Osteoblast (primary cell): ENCODE measurements around the gene CFB. TPM values are rescaled to one million over a fixed set of nuclear protein-coding genes. Genes with fewer than 3 reads are reported as not detected.

Experiments
- DNase-seq: peaks from one replicate; pipeline ENCODE4 v3.0.0; 2011; ENCODE audit warnings: low spot score, mixed read lengths; ENCODE audit not compliant: insufficient read length; ENCODE audit errors: missing footprints
- H2AFZ ChIP-seq: 2 replicates; pipeline ENCODE4 v1.6.0; 2011; ENCODE audit warnings: mild to moderate bottlenecking, low read length
- H3K27ac ChIP-seq: 2 replicates; pipeline ENCODE4 v1.5.1; 2011; ENCODE audit warnings: mild to moderate bottlenecking, low read depth, low read length, moderate library complexity
- H3K27me3 ChIP-seq: 2 replicates; pipeline ENCODE4 v1.6.0; 2012; ENCODE audit warnings: mild to moderate bottlenecking, control low read depth, inconsistent platforms, low read length, moderate library complexity; ENCODE audit not compliant: insufficient read depth
- H3K36me3 ChIP-seq: 2 replicates; pipeline ENCODE4 v1.5.1; 2011; ENCODE audit warnings: mild to moderate bottlenecking, low read length, control low read depth, moderate library complexity; ENCODE audit not compliant: insufficient read depth
- H3K4me1 ChIP-seq: 2 replicates; pipeline ENCODE4 v1.5.1; 2011; ENCODE audit warnings: mild to moderate bottlenecking, low read length, control low read depth, moderate library complexity; ENCODE audit not compliant: insufficient read depth
- H3K4me2 ChIP-seq: 2 replicates; pipeline ENCODE4 v1.6.0; 2011; ENCODE audit warnings: mild to moderate bottlenecking, low read length; ENCODE audit not compliant: insufficient read depth
- H3K4me3 ChIP-seq: fragments of 200-600 bp; sonication (generic); 3 replicates; pipeline ENCODE4 v1.5.1; 2012; ENCODE audit warnings: mild to moderate bottlenecking, low read length, inconsistent platforms; ENCODE audit not compliant: insufficient read depth
- H3K79me2 ChIP-seq: 2 replicates; pipeline ENCODE4 v1.6.0; 2012; ENCODE audit warnings: mild to moderate bottlenecking, low read length, control low read depth, inconsistent platforms; ENCODE audit not compliant: insufficient read depth
- H3K9me3 ChIP-seq: 2 replicates; pipeline ENCODE4 v1.5.1; 2011; ENCODE audit warnings: low read depth, low read length, control low read depth
- H4K20me1 ChIP-seq: 2 replicates; pipeline ENCODE4 v1.6.0; 2012; ENCODE audit warnings: mild to moderate bottlenecking, low read length, control low read depth; ENCODE audit not compliant: insufficient read depth
- total RNA-seq: library from RNA; depleted of rRNA; stranded (reverse); fragments of >200 nt; gene quantifications from 2 replicates; pipeline ENCODE4 v1.2.3, GENCODE V29; 2012
- TF ChIP-seq, protein P1 (sequence below): IDR thresholded peaks from 2 replicates; pipeline ENCODE4 v1.5.1; 2011; ENCODE audit warnings: mild to moderate bottlenecking, low read depth, low read length, moderate library complexity; ENCODE audit errors: extremely low read depth

CFB gene
- total RNA-seq, 1 donor = 26.8 TPM

DNA sequence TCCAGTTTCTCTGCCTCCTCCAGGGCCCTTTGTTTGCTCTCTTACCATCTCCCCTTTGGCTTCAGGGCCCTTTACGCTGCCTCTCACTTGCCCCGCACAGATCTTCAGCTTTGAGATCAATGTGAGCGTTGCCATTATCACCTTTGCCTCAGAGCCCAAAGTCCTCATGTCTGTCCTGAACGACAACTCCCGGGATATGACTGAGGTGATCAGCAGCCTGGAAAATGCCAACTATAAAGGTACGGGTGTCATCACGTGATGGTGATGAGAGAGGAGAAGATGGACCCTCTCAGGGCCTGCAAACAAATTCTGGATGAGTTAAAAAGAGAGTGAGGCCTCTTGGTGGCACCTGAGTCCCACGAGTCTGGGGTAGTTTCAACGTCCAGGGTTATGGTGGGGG, 10.1 kb upstream of the CFB start:
- Histone ChIP-seq H3K27ac (no peak overlapping the region), H3K27me3 (peaks cover 8% of the 10 kb centered on the region), H3K4me2 (no peak overlapping the region), H4K20me1 (no peaks in the 10 kb centered on the region), H3K4me1 (peaks cover 3% of the 10 kb centered on the region), H2AFZ (no peak overlapping the region), H3K4me3 (no peak overlapping the region), H3K9me3 (no peaks in the 10 kb centered on the region), H3K79me2 (no peaks in the 10 kb centered on the region), H3K36me3 (no peaks in the 10 kb centered on the region)
- DNase-seq = no peak
- TF ChIP-seq, protein P1, sequence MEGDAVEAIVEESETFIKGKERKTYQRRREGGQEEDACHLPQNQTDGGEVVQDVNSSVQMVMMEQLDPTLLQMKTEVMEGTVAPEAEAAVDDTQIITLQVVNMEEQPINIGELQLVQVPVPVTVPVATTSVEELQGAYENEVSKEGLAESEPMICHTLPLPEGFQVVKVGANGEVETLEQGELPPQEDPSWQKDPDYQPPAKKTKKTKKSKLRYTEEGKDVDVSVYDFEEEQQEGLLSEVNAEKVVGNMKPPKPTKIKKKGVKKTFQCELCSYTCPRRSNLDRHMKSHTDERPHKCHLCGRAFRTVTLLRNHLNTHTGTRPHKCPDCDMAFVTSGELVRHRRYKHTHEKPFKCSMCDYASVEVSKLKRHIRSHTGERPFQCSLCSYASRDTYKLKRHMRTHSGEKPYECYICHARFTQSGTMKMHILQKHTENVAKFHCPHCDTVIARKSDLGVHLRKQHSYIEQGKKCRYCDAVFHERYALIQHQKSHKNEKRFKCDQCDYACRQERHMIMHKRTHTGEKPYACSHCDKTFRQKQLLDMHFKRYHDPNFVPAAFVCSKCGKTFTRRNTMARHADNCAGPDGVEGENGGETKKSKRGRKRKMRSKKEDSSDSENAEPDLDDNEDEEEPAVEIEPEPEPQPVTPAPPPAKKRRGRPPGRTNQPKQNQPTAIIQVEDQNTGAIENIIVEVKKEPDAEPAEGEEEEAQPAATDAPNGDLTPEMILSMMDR = no peak

DNA sequence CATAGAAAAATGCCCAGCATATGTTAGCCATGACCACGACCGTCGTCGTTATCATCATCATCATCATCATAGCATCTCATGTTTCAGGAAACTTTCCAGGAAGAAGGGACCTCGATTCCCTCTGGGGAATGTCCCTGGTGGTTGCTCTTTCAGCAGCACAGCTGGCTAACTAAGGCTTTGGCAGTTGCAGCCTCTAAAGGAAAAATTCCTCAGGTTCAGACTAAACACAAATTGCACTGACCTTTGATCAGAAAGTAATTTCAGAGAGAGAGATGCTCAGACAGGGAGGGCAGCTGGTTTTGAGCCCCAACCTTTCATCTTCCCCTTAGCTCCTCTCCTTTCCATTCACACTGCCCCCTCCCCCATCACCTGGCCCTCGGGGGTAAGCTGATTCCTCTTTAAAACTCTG, 5.6 kb upstream of the CFB start:
- Histone ChIP-seq H3K27ac (no peak overlapping the region), H3K79me2 (no peaks in the 10 kb centered on the region), H2AFZ (peak overlapping the region; percentile 15), H4K20me1 (no peaks in the 10 kb centered on the region), H3K27me3 (peaks cover 5% of the 10 kb centered on the region), H3K4me2 (no peak overlapping the region), H3K9me3 (no peaks in the 10 kb centered on the region), H3K4me3 (no peak overlapping the region), H3K36me3 (no peaks in the 10 kb centered on the region), H3K4me1 (peaks cover 9% of the 10 kb centered on the region)
- DNase-seq = peak; percentile 83
- TF ChIP-seq, protein P1 = no peak

DNA sequence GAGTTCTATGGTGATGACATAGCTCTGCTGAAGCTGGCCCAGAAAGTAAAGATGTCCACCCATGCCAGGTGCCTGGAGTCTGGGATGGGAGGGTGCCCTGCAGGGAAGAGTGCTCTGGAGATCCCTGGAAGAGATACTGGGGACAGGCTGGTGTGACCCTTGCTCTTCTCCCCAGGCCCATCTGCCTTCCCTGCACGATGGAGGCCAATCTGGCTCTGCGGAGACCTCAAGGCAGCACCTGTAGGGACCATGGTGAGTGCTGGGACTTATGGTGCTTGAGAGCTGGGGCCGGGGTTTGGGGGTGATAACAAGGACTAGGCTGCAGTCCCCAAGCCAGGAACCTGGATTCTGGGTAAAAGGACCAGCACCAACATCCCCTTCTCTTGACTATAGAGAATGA, 2.2 kb upstream of the CFB start:
- no peaks in the 10 kb centered on the region for H4K20me1 ChIP-seq
- no peak overlapping the region for H2AFZ ChIP-seq
- no peaks in the 10 kb centered on the region for H3K79me2 ChIP-seq
- H3K4me3 ChIP-seq = no peak overlapping the region
- TF ChIP-seq, protein P1 = no peak
- H3K36me3 ChIP-seq = no peaks in the 10 kb centered on the region
- H3K4me1 ChIP-seq = peaks cover 23% of the 10 kb centered on the region
- H3K9me3 ChIP-seq = no peaks in the 10 kb centered on the region
- H3K27ac ChIP-seq = no peak overlapping the region
- H3K4me2 ChIP-seq = no peak overlapping the region
- no peak for DNase-seq
- peaks cover 5% of the 10 kb centered on the region for H3K27me3 ChIP-seq

DNA sequence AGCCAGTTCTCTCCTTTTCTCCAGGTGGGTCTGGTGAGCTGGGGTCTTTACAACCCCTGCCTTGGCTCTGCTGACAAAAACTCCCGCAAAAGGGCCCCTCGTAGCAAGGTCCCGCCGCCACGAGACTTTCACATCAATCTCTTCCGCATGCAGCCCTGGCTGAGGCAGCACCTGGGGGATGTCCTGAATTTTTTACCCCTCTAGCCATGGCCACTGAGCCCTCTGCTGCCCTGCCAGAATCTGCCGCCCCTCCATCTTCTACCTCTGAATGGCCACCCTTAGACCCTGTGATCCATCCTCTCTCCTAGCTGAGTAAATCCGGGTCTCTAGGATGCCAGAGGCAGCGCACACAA, 765 bp upstream of the CFB start:
- H3K9me3 ChIP-seq = no peaks in the 10 kb centered on the region
- no peaks in the 10 kb centered on the region for H3K79me2 ChIP-seq
- H3K4me2 ChIP-seq = peak overlapping the region; percentile 94
- TF ChIP-seq, protein P1 = no peak
- H4K20me1 ChIP-seq = no peaks in the 10 kb centered on the region
- H3K4me3 ChIP-seq = peak overlapping the region; percentile 68
- H2AFZ ChIP-seq = peak overlapping the region; percentile 87
- peaks cover 5% of the 10 kb centered on the region for H3K27me3 ChIP-seq
- no peaks in the 10 kb centered on the region for H3K36me3 ChIP-seq
- no peak for DNase-seq
- peak overlapping the region; percentile 81 for H3K27ac ChIP-seq
- H3K4me1 ChIP-seq = peaks cover 24% of the 10 kb centered on the region
